ENCODE data around the gene OR13H1. TPM values are rescaled to one million over a fixed set of nuclear protein-coding genes. Genes with fewer than 3 reads are reported as not detected.
"Not testable (repeated sequence)": the region's sequence is repeated elsewhere in the genome, so short reads cannot be mapped to it uniquely, and the experiment has no call there.

The OR13H1 gene
- total and polyA plus RNA-seq, 4 donors = not detected

- 54% methylated on average over 2 of the region's 2 CpGs for WGBS
Measured at GRCh38 chrX:131549011-131549410, 5.1 kb downstream of the OR13H1 start.

DNA sequence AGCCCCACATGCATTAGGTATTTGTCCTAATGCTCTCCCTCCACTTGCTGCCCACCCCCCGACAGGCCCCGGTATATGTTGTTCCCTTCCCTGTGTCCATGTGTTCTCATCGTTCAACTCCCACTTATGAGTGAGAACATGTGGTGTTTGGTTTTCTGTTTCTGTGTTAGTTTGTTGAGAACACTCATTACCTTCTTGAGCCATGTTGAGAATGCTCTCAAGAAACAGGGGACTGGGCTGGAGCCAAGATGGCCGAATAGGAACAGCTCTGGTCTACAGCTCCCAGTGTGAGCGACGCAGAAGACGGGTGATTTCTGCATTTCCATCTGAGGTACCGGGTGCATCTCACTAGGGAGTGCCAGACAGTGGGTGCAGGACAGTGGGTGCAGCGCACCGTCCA, 8.6 kb downstream of the OR13H1 start:
- not testable (repeated sequence) for H3K9ac ChIP-seq (ENCODE audit: low read depth in 1 of 2, low read length in 2 of 2); H3K4me3 ChIP-seq (ENCODE audit: low read depth in 1 of 3, low read length in 3 of 3); H3K27me3 ChIP-seq (ENCODE audit: control insufficient read depth in 4 of 4, insufficient read depth in 4 of 4, low read length in 3 of 4); H3K4me1 ChIP-seq (ENCODE audit: control insufficient read depth in 4 of 4, insufficient read depth in 4 of 4, low read length in 3 of 4); H3K36me3 ChIP-seq (ENCODE audit: control insufficient read depth in 4 of 4, insufficient read depth in 3 of 4, low read depth in 1 of 4, low read length in 3 of 4); DNase-seq (ENCODE audit: low spot score); H3K27ac ChIP-seq (ENCODE audit: low read depth in 1 of 2, low read length in 2 of 2); H3K9me3 ChIP-seq (ENCODE audit: control insufficient read depth in 4 of 4, low read length in 3 of 4)
- 94% methylated on average over 10 of the region's 10 CpGs for WGBS

More at GRCh38 chrX:131549011-131549410, 5.1 kb downstream of the OR13H1 start:
- Histone ChIP-seq H3K4me1 (ENCODE audit: control insufficient read depth in 4 of 4, insufficient read depth in 4 of 4, low read length in 3 of 4) (no peaks in the 10 kb centered on the region), H3K36me3 (ENCODE audit: control insufficient read depth in 4 of 4, insufficient read depth in 3 of 4, low read depth in 1 of 4, low read length in 3 of 4) (no peaks in the 10 kb centered on the region), H3K9me3 (ENCODE audit: control insufficient read depth in 4 of 4, low read length in 3 of 4) (peaks cover 0 to 3% (median 0%) of the 10 kb centered on the region in 4 donors), H3K27ac (ENCODE audit: low read depth in 1 of 2, low read length in 2 of 2) (no peak overlapping the region), H3K9ac (ENCODE audit: low read depth in 1 of 2, low read length in 2 of 2) (no peak overlapping the region), H3K27me3 (ENCODE audit: control insufficient read depth in 4 of 4, insufficient read depth in 4 of 4, low read length in 3 of 4) (peaks cover 0 to 5% (median 0%) of the 10 kb centered on the region in 4 donors), H3K4me3 (ENCODE audit: low read depth in 1 of 3, low read length in 3 of 3) (no peak overlapping the region)
- no peak for TF ChIP-seq FOXA1 (IDR thresholded peaks at IDR 0.05)
- TF ChIP-seq GABPA (IDR thresholded peaks at IDR 0.05 in 1 of 2, conservative IDR thresholded peaks at IDR 0.05 in 1 of 2) = no peak
- TF ChIP-seq HNF4G (IDR thresholded peaks at IDR 0.05) = no peak
- no peak for TF ChIP-seq JUND (IDR thresholded peaks at IDR 0.05)
- TF ChIP-seq HNF4A (conservative IDR thresholded peaks at IDR 0.05) = no peak
- TF ChIP-seq, protein P1, sequence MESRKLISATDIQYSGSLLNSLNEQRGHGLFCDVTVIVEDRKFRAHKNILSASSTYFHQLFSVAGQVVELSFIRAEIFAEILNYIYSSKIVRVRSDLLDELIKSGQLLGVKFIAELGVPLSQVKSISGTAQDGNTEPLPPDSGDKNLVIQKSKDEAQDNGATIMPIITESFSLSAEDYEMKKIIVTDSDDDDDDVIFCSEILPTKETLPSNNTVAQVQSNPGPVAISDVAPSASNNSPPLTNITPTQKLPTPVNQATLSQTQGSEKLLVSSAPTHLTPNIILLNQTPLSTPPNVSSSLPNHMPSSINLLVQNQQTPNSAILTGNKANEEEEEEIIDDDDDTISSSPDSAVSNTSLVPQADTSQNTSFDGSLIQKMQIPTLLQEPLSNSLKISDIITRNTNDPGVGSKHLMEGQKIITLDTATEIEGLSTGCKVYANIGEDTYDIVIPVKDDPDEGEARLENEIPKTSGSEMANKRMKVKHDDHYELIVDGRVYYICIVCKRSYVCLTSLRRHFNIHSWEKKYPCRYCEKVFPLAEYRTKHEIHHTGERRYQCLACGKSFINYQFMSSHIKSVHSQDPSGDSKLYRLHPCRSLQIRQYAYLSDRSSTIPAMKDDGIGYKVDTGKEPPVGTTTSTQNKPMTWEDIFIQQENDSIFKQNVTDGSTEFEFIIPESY (IDR thresholded peaks at IDR 0.05) = no peak
- TF ChIP-seq EGR1 (IDR thresholded peaks at IDR 0.05; ENCODE audit: low read depth in 2 of 2) = no peak
- no peak for TF ChIP-seq MAX (IDR thresholded peaks at IDR 0.05)
- no peak for TF ChIP-seq RAD21 (IDR thresholded peaks at IDR 0.05)
- no peak for TF ChIP-seq TAF1 (conservative IDR thresholded peaks at IDR 0.05)
- no peak for TF ChIP-seq NR2F2 (IDR thresholded peaks at IDR 0.05)
- no peak for TF ChIP-seq REST (IDR thresholded peaks at IDR 0.05)
- DNase-seq (ENCODE audit: low spot score) = no peak

- no peaks in the 10 kb centered on the region for H3K4me1 ChIP-seq (ENCODE audit: control insufficient read depth in 4 of 4, insufficient read depth in 4 of 4, low read length in 3 of 4)
- no peaks in the 10 kb centered on the region for H3K36me3 ChIP-seq (ENCODE audit: control insufficient read depth in 4 of 4, insufficient read depth in 3 of 4, low read depth in 1 of 4, low read length in 3 of 4)
- no peaks in the 10 kb centered on the region for H3K27me3 ChIP-seq (ENCODE audit: control insufficient read depth in 4 of 4, insufficient read depth in 4 of 4, low read length in 3 of 4)
- no peak overlapping the region for H3K27ac ChIP-seq (ENCODE audit: low read depth in 1 of 2, low read length in 2 of 2)
- no peak overlapping the region for H3K9ac ChIP-seq (ENCODE audit: low read depth in 1 of 2, low read length in 2 of 2)
- no peak overlapping the region for H3K4me3 ChIP-seq (ENCODE audit: low read depth in 1 of 3, low read length in 3 of 3)
- TF ChIP-seq RXRA (IDR thresholded peaks at IDR 0.05) (no peak), HNF4A (conservative IDR thresholded peaks at IDR 0.05) (no peak), FOXA2 (IDR thresholded peaks at IDR 0.05) (no peak)
- TF ChIP-seq, protein P2, sequence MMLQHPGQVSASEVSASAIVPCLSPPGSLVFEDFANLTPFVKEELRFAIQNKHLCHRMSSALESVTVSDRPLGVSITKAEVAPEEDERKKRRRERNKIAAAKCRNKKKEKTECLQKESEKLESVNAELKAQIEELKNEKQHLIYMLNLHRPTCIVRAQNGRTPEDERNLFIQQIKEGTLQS (IDR thresholded peaks at IDR 0.05) = no peak
- DNase-seq (ENCODE audit: low spot score) = no peak
- peaks cover 0 to 4% (median 0%) of the 10 kb centered on the region in 4 donors for H3K9me3 ChIP-seq (ENCODE audit: control insufficient read depth in 4 of 4, low read length in 3 of 4)
- WGBS = 73% methylated on average over 4 of the region's 4 CpGs
Measured at GRCh38 chrX:131558562-131558961, 14.7 kb downstream of the OR13H1 start.

Measured in liver (tissue), 9 donors.